Measurements from ENCODE around the gene SPOCK1.

- no peak for TF ChIP-seq POLR2A (IDR thresholded peaks at IDR 0.05; ENCODE audit: low read depth, low read length)
- TF ChIP-seq USF2 (IDR thresholded peaks at IDR 0.05; ENCODE audit: low read depth, low read length): no peak
- TF ChIP-seq CTCF (conservative IDR thresholded peaks at IDR 0.05; ENCODE audit: low read depth, low read length): no peak
- TF ChIP-seq MXI1 (IDR thresholded peaks at IDR 0.05; ENCODE audit: borderline replicate concordance, low read depth, low read length): no peak
- TF ChIP-seq CEBPB (IDR thresholded peaks at IDR 0.05; ENCODE audit: low read depth, low read length): no peak
- TF ChIP-seq RFX5 (IDR thresholded peaks at IDR 0.05; ENCODE audit: low read depth, low read length): no peak
- no peak for TF ChIP-seq BHLHE40 (IDR thresholded peaks at IDR 0.05; ENCODE audit: low read depth, low read length)
These were observed 21.1 kb downstream of the SPOCK1 start for GRCh38 chr5:137478043-137478442.

Data from IMR-90 (cell line).